Activated CD8-positive, alpha-beta T cell treated with anti-CD3 and anti-CD28 coated beads for 36 hours (primary cell): Measurements from ENCODE around the gene AHNAK. TPM values are rescaled to one million over a fixed set of nuclear protein-coding genes. Genes with fewer than 3 reads are reported as not detected.
"Not testable (repeated sequence)": the region's sequence is repeated elsewhere in the genome, so short reads cannot be mapped to it uniquely, and the experiment has no call there.

Source experiments
- ATAC-seq: fragments of 200-7000 bp; cut with Tn5 transposase; one replicate; pipeline ENCODE4 v1.10.0; 2021; ENCODE audit warnings: mild to moderate bottlenecking, moderate library complexity
- CTCF ChIA-PET: fragments of 350-600 bp; sonication (Branson Sonifier 250); formaldehyde crosslinking; loops from one replicate; lab custom pipeline; 2021; ENCODE audit warnings: antibody characterized with exemption; lab: Charles Lee
- POLR2A ChIA-PET: fragments of 350-600 bp; sonication (Branson Sonifier 250); formaldehyde crosslinking; loops from one replicate; lab custom pipeline; 2021; ENCODE audit warnings: antibody characterized with exemption; lab: Charles Lee
- DNase-seq: peaks from one replicate; pipeline ENCODE4 v3.0.0-alpha.2; 2020
- H3K27ac Mint-ChIP-seq: one replicate; pipeline ENCODE4 v1.8.0; 2021; ENCODE audit warnings: mild to moderate bottlenecking, mixed read lengths
- H3K27me3 Mint-ChIP-seq: one replicate; pipeline ENCODE4 v1.8.0; 2021; ENCODE audit warnings: mixed read lengths
- H3K36me3 Mint-ChIP-seq: one replicate; pipeline ENCODE4 v1.8.0; 2021; ENCODE audit warnings: low read depth, mixed read lengths
- H3K4me1 Mint-ChIP-seq: one replicate; pipeline ENCODE4 v1.8.0; 2021; ENCODE audit warnings: low read depth, mixed read lengths
- H3K4me3 Mint-ChIP-seq: one replicate; pipeline ENCODE4 v1.8.0; 2021; ENCODE audit warnings: mild to moderate bottlenecking, moderate library complexity, mixed read lengths
- H3K9me3 Mint-ChIP-seq: one replicate; pipeline ENCODE4 v1.8.0; 2021; ENCODE audit warnings: mixed read lengths
- intact Hi-C: fragments of 100-400 bp; cut with micrococcal nuclease; formaldehyde crosslinking; loops from one replicate; pipeline ENCODE4 v1.10.0; 2022
- total RNA-seq, 2 experiments: library from RNA; stranded (reverse); gene quantifications; one replicate each; pipeline ENCODE4 v1.2.3, GENCODE V29; 2021
- TF ChIP-seq, protein P1 (sequence below): fragments of 200-600 bp; IDR thresholded peaks from one replicate; pipeline ENCODE4 v1.8.0; 2022; ENCODE audit warnings: antibody characterized with exemption, mild to moderate bottlenecking

AHNAK gene
- total RNA-seq, 2 experiments from 2014 or later, result 41.1 to 43.0 TPM

GRCh38 chr11:62567018-62567633 lies 20.5 kb upstream of the AHNAK start:
- DNase-seq (no peak), ATAC-seq (peak; percentile 49)
- Mint-ChIP-seq H3K27me3 (no peaks in the 10 kb centered on the region), H3K4me1 (peaks cover 57% of the 10 kb centered on the region), H3K9me3 (no peaks in the 10 kb centered on the region), H3K27ac (peak overlapping the region; percentile 61), H3K36me3 (peaks cover 71% of the 10 kb centered on the region), H3K4me3 (no peak overlapping the region)
- intact Hi-C loops, result no loop called here
- TF ChIP-seq, protein P1, sequence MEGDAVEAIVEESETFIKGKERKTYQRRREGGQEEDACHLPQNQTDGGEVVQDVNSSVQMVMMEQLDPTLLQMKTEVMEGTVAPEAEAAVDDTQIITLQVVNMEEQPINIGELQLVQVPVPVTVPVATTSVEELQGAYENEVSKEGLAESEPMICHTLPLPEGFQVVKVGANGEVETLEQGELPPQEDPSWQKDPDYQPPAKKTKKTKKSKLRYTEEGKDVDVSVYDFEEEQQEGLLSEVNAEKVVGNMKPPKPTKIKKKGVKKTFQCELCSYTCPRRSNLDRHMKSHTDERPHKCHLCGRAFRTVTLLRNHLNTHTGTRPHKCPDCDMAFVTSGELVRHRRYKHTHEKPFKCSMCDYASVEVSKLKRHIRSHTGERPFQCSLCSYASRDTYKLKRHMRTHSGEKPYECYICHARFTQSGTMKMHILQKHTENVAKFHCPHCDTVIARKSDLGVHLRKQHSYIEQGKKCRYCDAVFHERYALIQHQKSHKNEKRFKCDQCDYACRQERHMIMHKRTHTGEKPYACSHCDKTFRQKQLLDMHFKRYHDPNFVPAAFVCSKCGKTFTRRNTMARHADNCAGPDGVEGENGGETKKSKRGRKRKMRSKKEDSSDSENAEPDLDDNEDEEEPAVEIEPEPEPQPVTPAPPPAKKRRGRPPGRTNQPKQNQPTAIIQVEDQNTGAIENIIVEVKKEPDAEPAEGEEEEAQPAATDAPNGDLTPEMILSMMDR, result no peak
- ChIA-PET CTCF (interaction anchor here (2.3 to 4.9 kb wide), 2 partner anchors 24 to 142 kb away, joined by 16 to 29 read pairs; no protein-coding TSS in a partner anchor), POLR2A (interaction anchor here (1.6 to 11.0 kb wide), 2 partner anchors 10 to 24 kb away, joined by 5 to 156 read pairs; partner anchors contain the start of gene TUT1)

DNA sequence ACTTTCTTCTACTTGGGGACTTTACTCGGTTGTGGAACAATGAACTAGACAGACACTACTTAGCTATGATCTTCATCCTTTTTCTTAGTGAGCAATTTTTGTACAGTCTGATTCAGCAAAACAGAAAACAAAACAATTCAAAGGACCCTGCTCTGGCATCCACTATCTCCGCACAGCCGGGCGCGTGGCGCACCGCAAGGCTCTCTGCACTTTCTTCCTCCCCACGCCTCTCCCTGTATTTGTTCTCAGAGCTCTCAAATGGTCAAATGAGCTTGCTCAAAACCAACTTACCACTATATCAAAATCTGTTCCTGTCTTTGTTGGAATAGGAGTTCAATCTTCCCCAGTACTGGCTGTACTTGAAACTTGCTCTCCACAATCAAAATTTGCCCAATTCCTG lies 19.6 kb upstream of the AHNAK start:
- H3K36me3 Mint-ChIP-seq, result peaks cover 67% of the 10 kb centered on the region
- intact Hi-C loops, result no loop called here
- ChIA-PET CTCF (interaction anchor here (1.0 to 3.8 kb wide), 7 partner anchors 8 to 147 kb away, joined by 3 to 19 read pairs (median 4); partner anchors contain the start of genes SCGB1A1 and TUT1), POLR2A (interaction anchor here (0.8 to 11.0 kb wide), 6 partner anchors 8 to 167 kb away, joined by 3 to 156 read pairs (median 4); partner anchors contain the start of genes EEF1G and TUT1)
- H3K9me3 Mint-ChIP-seq, result no peaks in the 10 kb centered on the region
- no peaks in the 10 kb centered on the region for H3K27me3 Mint-ChIP-seq
- H3K4me1 Mint-ChIP-seq, result peaks cover 55% of the 10 kb centered on the region
- ATAC-seq (no peak), DNase-seq (no peak)
- TF ChIP-seq, protein P1, result no peak
- peak overlapping the region; percentile 68 for H3K27ac Mint-ChIP-seq
- H3K4me3 Mint-ChIP-seq, result no peak overlapping the region

- no peaks in the 10 kb centered on the region for H3K27me3 Mint-ChIP-seq
- H3K27ac Mint-ChIP-seq, result peak overlapping the region; percentile 47
- DNase-seq, result no peak
- H3K4me1 Mint-ChIP-seq, result peaks cover 57% of the 10 kb centered on the region
- H3K4me3 Mint-ChIP-seq, result no peak overlapping the region
- ChIA-PET POLR2A (interaction anchor here (0.6 to 11.0 kb wide), 7 partner anchors 9 to 166 kb away, joined by 3 to 156 read pairs (median 3); partner anchors contain the start of genes EEF1G and TUT1), CTCF (interaction anchor here (1.0 to 3.8 kb wide), 6 partner anchors 9 to 146 kb away, joined by 3 to 19 read pairs (median 4); partner anchors contain the start of genes SCGB1A1 and TUT1)
- TF ChIP-seq, protein P1, result no peak
- intact Hi-C loops, result no loop called here
- peaks cover 66% of the 10 kb centered on the region for H3K36me3 Mint-ChIP-seq
- ATAC-seq, result no peak
- no peaks in the 10 kb centered on the region for H3K9me3 Mint-ChIP-seq
These were observed 18.6 kb upstream of the AHNAK start for GRCh38 chr11:62565100-62565802.

DNA sequence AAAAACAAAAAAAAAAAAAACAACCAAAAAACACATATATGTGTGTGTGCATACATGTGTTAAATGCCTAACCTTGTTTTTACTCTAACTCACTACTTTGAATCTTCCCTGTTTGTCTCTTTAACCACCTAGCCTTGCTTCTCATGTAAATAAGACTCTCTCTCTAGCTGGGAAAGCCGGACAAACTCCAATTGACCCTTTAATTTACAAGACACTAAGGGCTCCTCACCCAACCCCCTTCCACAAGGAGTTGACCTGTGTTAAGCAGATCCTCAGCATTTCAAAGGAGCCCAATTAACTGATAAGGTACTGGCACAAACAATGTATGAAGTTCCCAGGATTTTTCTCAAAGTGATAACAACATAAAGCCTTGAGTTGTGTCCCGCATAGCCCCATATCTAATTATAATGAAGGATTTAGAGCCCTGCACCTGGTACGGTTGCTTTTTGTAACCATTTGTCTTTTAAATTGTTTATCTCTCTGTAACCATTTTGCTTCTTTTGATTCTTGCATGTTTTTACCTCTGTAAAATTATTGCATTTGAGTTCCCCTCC lies 15.1 kb upstream of the AHNAK start:
- H3K27ac Mint-ChIP-seq, result peak overlapping the region; percentile 71
- H3K4me1 Mint-ChIP-seq, result peaks cover 62% of the 10 kb centered on the region
- H3K36me3 Mint-ChIP-seq, result peaks cover 65% of the 10 kb centered on the region
- DNase-seq, intact Hi-C loops, H3K27me3 Mint-ChIP-seq, ATAC-seq, H3K9me3 Mint-ChIP-seq, H3K4me3 Mint-ChIP-seq: not testable (repeated sequence)
- ChIA-PET POLR2A (interaction anchor here (14.2 kb wide), 1 partner anchor 8 kb away, joined by 156 read pairs; the partner anchor contains the start of gene EEF1G), CTCF (interaction anchor here (1.0 to 5.4 kb wide), 7 partner anchors 8 to 167 kb away, joined by 3 to 80 read pairs (median 14); partner anchors contain the start of gene EEF1G)

DNA sequence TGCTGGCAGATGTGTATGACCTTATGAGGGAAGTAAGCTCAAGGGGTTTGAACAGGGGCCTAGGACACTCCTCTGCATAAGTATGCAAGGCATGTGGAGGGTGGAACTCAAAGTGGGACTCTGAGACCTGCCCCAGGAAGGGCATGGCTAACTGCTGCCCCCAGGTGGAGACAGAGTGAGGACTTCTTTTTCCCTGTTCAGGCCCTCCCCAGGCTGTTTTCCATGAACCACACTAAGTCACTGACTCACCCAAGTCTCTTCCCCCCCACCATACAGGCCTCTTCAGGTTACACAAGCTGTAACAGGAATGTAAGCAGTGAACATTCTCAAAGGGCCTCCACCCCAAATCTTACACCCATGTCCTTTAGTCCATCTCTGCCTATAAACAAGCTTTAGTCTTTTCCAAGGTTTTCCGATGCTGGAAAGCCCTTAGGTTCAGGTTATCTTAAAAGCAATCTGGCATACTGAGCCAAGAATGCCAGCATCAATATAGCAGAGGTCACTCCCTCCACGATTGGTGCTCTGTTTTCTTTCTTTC lies 14.0 kb upstream of the AHNAK start:
- no peaks in the 10 kb centered on the region for H3K9me3 Mint-ChIP-seq
- H3K27me3 Mint-ChIP-seq, result no peaks in the 10 kb centered on the region
- H3K27ac Mint-ChIP-seq, result peak overlapping the region; percentile 94
- ChIA-PET CTCF (interaction anchor here (0.6 to 5.4 kb wide), 14 partner anchors 9 to 219 kb away, joined by 3 to 80 read pairs (median 5); partner anchors contain the start of gene EEF1G), POLR2A (interaction anchor here (0.7 to 14.2 kb wide), 7 partner anchors 9 to 280 kb away, joined by 3 to 156 read pairs (median 3); partner anchors contain the start of genes EEF1G and TUT1)
- DNase-seq (peak; percentile 86), ATAC-seq (peak; percentile 13)
- TF ChIP-seq, protein P1, result peak; percentile 67
- intact Hi-C loops, result no loop called here
- H3K4me3 Mint-ChIP-seq, result no peak overlapping the region
- H3K4me1 Mint-ChIP-seq, result peaks cover 64% of the 10 kb centered on the region
- peaks cover 54% of the 10 kb centered on the region for H3K36me3 Mint-ChIP-seq

- ChIA-PET POLR2A (interaction anchor here (0.7 to 14.2 kb wide), 6 partner anchors 10 to 281 kb away, joined by 3 to 156 read pairs (median 3); partner anchors contain the start of genes EEF1G and TUT1), CTCF (interaction anchor here (0.9 to 5.4 kb wide), 9 partner anchors 10 to 323 kb away, joined by 3 to 80 read pairs (median 6); partner anchors contain the start of gene EEF1G)
- not testable (repeated sequence) for DNase-seq, ATAC-seq, H3K4me3 Mint-ChIP-seq, H3K9me3 Mint-ChIP-seq, H3K27me3 Mint-ChIP-seq
- Mint-ChIP-seq H3K27ac (peak overlapping the region; percentile 94), H3K4me1 (peaks cover 70% of the 10 kb centered on the region), H3K36me3 (peaks cover 51% of the 10 kb centered on the region)
- intact Hi-C loops, result loop anchor here (5.0 kb wide), 1 partner anchor 132 kb away; no protein-coding TSS in a partner anchor
These were observed 13.0 kb upstream of the AHNAK start for GRCh38 chr11:62559626-62560025.
